MM.1S (cell line): ENCODE data around the gene ANKRD10.

ENCODE experiments used
- DNase-seq: peaks from one replicate; pipeline ENCODE4 v3.0.0-alpha.2; 2015
- H2AFZ ChIP-seq: fragments of 300-600 bp; sonication (generic); 2 replicates; pipeline ENCODE4 v1.6.0; 2016; ENCODE audit warnings: antibody characterized with exemption, low read length
- H3F3A ChIP-seq: fragments of 300-600 bp; sonication (generic); 2 replicates; pipeline ENCODE4 v1.6.1; 2016; ENCODE audit warnings: mild to moderate bottlenecking, antibody characterized with exemption, low read length, moderate library complexity, mixed read lengths; ENCODE audit not compliant: insufficient read depth
- H3K27ac ChIP-seq: fragments of 300-600 bp; sonication (generic); 2 replicates; pipeline ENCODE4 v1.5.1; 2016; ENCODE audit warnings: mild to moderate bottlenecking, low read length
- H3K27me3 ChIP-seq: fragments of 300-600 bp; sonication (generic); replicated peaks from 2 replicates; pipeline ENCODE4 v1.6.0; 2016; ENCODE audit warnings: low read length; ENCODE audit not compliant: insufficient read depth
- H3K36me3 ChIP-seq: fragments of 300-600 bp; sonication (generic); replicated peaks from 2 replicates; pipeline ENCODE4 v1.6.1; 2016; ENCODE audit warnings: mild to moderate bottlenecking, low read length, mixed read lengths; ENCODE audit not compliant: insufficient read depth
- H3K4me1 ChIP-seq: fragments of 300-600 bp; sonication (generic); 2 replicates; pipeline ENCODE4 v1.6.1; 2016; ENCODE audit warnings: low read length, mixed read lengths
- H3K4me2 ChIP-seq: fragments of 300-600 bp; sonication (generic); 2 replicates; pipeline ENCODE4 v1.6.0; 2016; ENCODE audit warnings: low read depth, low read length
- H3K4me3 ChIP-seq: fragments of 300-600 bp; sonication (generic); 2 replicates; pipeline ENCODE4 v1.5.1; 2016; ENCODE audit warnings: low read length, mixed read lengths
- H3K79me2 ChIP-seq: fragments of 300-600 bp; sonication (generic); 2 replicates; pipeline ENCODE4 v1.6.1; 2016; ENCODE audit warnings: mixed run types, low read length, mixed read lengths
- H3K9ac ChIP-seq: fragments of 300-600 bp; sonication (generic); 2 replicates; pipeline ENCODE4 v1.6.1; 2016; ENCODE audit warnings: low read length, mixed read lengths
- H3K9me2 ChIP-seq: fragments of 300-600 bp; sonication (generic); replicated peaks from 2 replicates; pipeline ENCODE4 v1.6.1; 2016; ENCODE audit warnings: mild to moderate bottlenecking, low read length, mixed read lengths; ENCODE audit not compliant: insufficient read depth
- H3K9me3 ChIP-seq: fragments of 300-600 bp; sonication (generic); replicated peaks from 2 replicates; pipeline ENCODE4 v1.6.1; 2016; ENCODE audit warnings: mild to moderate bottlenecking, low read length, mixed read lengths; ENCODE audit not compliant: insufficient read depth
- H4K20me1 ChIP-seq: fragments of 300-600 bp; sonication (generic); 2 replicates; pipeline ENCODE4 v1.6.1; 2016; ENCODE audit warnings: mild to moderate bottlenecking, low read length, moderate library complexity, mixed read lengths; ENCODE audit not compliant: insufficient read depth
- CTCF ChIP-seq: fragments of 300-600 bp; sonication (generic); IDR thresholded peaks from 2 replicates; pipeline ENCODE4 v1.5.1; 2016; ENCODE audit warnings: antibody characterized with exemption, low read length, mixed read lengths
- EZH2 ChIP-seq: fragments of 300-600 bp; sonication (generic); optimal IDR thresholded peaks from 2 replicates; pipeline ENCODE3; 2017; ENCODE audit warnings: low read depth, mild to moderate bottlenecking, antibody characterized with exemption, low read length, mixed read lengths
- EZH2phosphoT487 ChIP-seq: fragments of 300-600 bp; sonication (generic); IDR thresholded peaks from 2 replicates; pipeline ENCODE4 v1.6.1; 2018; ENCODE audit warnings: antibody characterized with exemption, low read length

ANKRD10 gene

GRCh38 chr13:110884517-110884916 is 30.4 kb downstream of the ANKRD10 start:
- H3F3A ChIP-seq = no peaks in the 10 kb centered on the region
- no peak overlapping the region for H2AFZ ChIP-seq
- DNase-seq = no peak
- H3K27me3 ChIP-seq = no peaks in the 10 kb centered on the region
- H3K4me1 ChIP-seq = no peaks in the 10 kb centered on the region
- H3K9me3 ChIP-seq = no peaks in the 10 kb centered on the region
- no peak overlapping the region for H3K4me3 ChIP-seq
- no peak overlapping the region for H3K9ac ChIP-seq
- TF ChIP-seq EZH2 (no peak), CTCF (no peak), EZH2phosphoT487 (no peak)
- H3K27ac ChIP-seq = no peak overlapping the region
- H3K36me3 ChIP-seq = no peaks in the 10 kb centered on the region
- H3K4me2 ChIP-seq = no peak overlapping the region
- H3K9me2 ChIP-seq = no peaks in the 10 kb centered on the region
- H3K79me2 ChIP-seq = no peaks in the 10 kb centered on the region
- no peaks in the 10 kb centered on the region for H4K20me1 ChIP-seq

- Histone ChIP-seq H3K36me3 (no peaks in the 10 kb centered on the region), H3K27me3 (no peaks in the 10 kb centered on the region), H3K4me3 (no peak overlapping the region), H3K9ac (no peak overlapping the region), H2AFZ (no peak overlapping the region), H3K27ac (no peak overlapping the region), H3K9me2 (no peaks in the 10 kb centered on the region), H4K20me1 (no peaks in the 10 kb centered on the region), H3K4me2 (no peak overlapping the region), H3K79me2 (no peaks in the 10 kb centered on the region), H3F3A (no peaks in the 10 kb centered on the region), H3K9me3 (no peaks in the 10 kb centered on the region), H3K4me1 (no peaks in the 10 kb centered on the region)
- TF ChIP-seq EZH2phosphoT487 (no peak), CTCF (no peak), EZH2 (no peak)
- DNase-seq = no peak
Observed at GRCh38 chr13:110883542-110883941, 31.3 kb downstream of the ANKRD10 start.

GRCh38 chr13:110882972-110883371 is 31.9 kb downstream of the ANKRD10 start:
- H3K79me2 ChIP-seq = no peaks in the 10 kb centered on the region
- no peaks in the 10 kb centered on the region for H3K4me1 ChIP-seq
- no peak for DNase-seq
- no peaks in the 10 kb centered on the region for H3K9me3 ChIP-seq
- no peaks in the 10 kb centered on the region for H3K27me3 ChIP-seq
- no peaks in the 10 kb centered on the region for H4K20me1 ChIP-seq
- no peaks in the 10 kb centered on the region for H3K9me2 ChIP-seq
- no peak overlapping the region for H3K27ac ChIP-seq
- H2AFZ ChIP-seq = no peak overlapping the region
- no peaks in the 10 kb centered on the region for H3F3A ChIP-seq
- no peak overlapping the region for H3K4me3 ChIP-seq
- no peaks in the 10 kb centered on the region for H3K36me3 ChIP-seq
- H3K9ac ChIP-seq = no peak overlapping the region
- no peak overlapping the region for H3K4me2 ChIP-seq
- TF ChIP-seq EZH2phosphoT487 (no peak), CTCF (no peak), EZH2 (no peak)
